22Rv1 (cell line): Measurements from ENCODE around the gene FAM9C.
"Not testable (repeated sequence)": the region's sequence is repeated elsewhere in the genome, so short reads cannot be mapped to it uniquely, and the experiment has no call there.

Experiments used
- H3K27ac ChIP-seq: fragments of 450-650 bp; 2 replicates; pipeline ENCODE4 v1.5.1; 2017
- ZFX ChIP-seq: fragments of 450-650 bp; IDR thresholded peaks from 2 replicates; pipeline ENCODE4 v1.6.1; 2017; ENCODE audit warnings: antibody characterized with exemption, borderline replicate concordance
- TF ChIP-seq, protein P1 (sequence below): fragments of 450-650 bp; IDR thresholded peaks from 2 replicates; pipeline ENCODE4 v1.5.1; 2017; ENCODE audit warnings: mild to moderate bottlenecking

FAM9C gene

DNA sequence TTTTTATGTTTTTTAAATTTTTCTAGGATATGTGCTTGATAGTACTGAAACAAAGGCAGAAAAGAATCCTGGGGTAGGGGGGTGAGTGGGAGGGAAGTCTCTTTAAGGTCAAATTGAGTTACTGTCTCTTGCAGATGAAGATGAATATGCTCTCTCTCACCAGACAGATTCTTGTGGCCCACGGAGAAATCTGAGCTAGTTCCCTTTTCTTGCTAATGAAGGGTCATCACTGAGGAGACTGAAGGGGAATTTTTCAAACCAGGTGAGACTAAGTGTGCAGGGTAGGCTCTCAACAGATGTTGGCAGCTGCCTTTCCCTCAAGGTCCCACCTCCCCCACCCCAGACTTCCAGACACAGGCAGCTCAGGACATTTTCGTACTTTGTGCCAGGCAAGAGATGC, 21.5 kb downstream of the FAM9C start:
- TF ChIP-seq ZFX: no peak
- TF ChIP-seq, protein P1, sequence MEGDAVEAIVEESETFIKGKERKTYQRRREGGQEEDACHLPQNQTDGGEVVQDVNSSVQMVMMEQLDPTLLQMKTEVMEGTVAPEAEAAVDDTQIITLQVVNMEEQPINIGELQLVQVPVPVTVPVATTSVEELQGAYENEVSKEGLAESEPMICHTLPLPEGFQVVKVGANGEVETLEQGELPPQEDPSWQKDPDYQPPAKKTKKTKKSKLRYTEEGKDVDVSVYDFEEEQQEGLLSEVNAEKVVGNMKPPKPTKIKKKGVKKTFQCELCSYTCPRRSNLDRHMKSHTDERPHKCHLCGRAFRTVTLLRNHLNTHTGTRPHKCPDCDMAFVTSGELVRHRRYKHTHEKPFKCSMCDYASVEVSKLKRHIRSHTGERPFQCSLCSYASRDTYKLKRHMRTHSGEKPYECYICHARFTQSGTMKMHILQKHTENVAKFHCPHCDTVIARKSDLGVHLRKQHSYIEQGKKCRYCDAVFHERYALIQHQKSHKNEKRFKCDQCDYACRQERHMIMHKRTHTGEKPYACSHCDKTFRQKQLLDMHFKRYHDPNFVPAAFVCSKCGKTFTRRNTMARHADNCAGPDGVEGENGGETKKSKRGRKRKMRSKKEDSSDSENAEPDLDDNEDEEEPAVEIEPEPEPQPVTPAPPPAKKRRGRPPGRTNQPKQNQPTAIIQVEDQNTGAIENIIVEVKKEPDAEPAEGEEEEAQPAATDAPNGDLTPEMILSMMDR: no peak
- H3K27ac ChIP-seq: no peak overlapping the region

DNA sequence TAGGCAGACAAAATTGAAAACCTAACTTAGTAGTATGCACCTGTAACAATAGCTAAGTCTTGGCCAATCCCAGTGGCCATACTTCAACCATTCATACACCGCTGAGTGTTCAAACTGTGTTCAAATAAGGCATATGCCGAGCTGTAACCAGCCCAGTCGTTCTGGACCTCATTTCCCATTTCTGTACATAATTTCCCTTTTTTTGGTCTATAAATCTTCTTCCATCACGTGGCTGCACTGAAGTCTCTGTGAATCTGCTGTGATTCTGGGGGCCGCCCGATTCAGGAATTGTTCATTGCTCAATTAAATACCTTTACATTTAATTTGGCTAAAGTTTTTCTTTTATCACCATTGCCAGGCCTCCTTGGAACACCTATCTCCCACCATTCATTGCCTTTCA, 27.7 kb downstream of the FAM9C start:
- H3K27ac ChIP-seq: not testable (repeated sequence)

DNA sequence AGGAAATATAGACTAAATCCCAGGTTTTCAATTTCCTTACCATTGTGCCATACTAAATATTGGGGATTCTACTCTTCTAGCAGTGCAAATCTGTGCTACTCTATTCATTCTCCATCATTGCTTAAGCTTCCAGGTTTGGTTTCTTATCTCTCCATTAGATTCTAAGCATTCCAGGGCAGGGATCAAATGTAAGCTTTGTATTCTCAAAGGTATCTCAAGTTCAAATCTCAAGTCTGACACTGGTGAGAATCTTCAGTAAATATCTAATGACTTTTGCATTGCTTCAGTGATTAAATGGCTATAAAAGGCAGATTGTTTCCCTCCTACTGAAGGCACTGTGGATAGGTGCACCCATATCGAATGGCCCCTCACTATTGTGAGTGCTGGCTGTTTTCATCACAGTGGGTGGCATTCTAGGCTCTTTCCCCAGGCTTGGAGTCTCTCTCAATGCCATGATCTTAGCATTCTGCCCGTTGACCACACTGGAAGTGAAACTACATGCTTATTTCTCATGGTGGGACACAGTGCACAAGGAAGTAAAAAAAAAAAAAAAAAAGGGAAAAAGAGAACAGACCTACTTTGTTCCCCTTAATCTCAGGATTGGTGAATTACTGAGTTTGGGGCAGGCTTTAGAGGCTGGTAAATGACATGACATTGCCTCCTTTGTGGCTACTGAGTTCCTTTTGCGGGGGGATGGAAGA, 28.7 kb downstream of the FAM9C start:
- TF ChIP-seq ZFX: no peak
- TF ChIP-seq, protein P1: no peak
- H3K27ac ChIP-seq: no peak overlapping the region

DNA sequence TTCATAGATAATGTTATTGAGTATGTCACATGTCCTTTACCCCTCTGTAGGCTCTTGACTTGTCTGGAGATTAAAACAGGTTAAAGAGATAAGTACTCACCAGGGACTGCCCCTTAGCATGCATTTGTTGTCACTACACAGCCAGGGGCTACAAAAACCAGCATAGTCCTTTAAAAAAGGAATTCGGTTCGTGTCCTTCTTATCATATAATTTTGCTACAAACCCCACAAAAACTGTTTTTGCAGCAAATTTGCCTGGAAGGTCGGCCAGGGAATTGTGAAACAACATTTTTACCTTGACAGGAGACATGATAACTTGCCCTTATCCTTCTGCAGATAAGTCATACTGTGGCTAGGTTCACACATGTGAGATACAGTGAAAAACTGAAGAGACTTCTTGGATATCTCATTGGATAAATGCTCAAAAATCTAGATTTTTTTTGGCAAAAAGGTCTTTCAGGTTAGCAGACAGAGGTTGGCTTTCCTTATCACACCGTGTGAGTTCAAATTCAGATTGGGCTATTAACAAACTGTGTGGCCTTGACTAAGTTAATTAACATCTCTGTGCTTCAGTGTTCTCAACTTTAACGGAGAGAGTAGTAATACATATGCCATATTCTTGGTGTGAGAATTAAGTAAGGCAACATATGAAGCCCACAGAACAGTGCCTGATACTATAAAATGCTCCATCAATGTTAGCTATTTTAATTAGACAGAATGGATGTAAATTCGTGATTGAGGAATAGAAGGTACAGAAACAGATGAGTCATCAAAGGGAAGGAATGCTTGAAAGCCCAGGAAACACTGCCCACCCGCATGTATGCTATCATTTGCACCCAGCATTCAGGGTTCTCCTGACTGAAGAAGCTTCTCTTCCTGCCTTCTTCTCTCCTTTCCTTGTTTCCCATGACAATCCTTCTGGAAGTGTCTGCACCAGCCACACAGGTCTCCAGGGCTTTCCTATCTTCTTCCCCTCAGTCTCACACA, 30.0 kb downstream of the FAM9C start:
- TF ChIP-seq, protein P1: no peak
- TF ChIP-seq ZFX: no peak
- H3K27ac ChIP-seq: no peak overlapping the region

DNA sequence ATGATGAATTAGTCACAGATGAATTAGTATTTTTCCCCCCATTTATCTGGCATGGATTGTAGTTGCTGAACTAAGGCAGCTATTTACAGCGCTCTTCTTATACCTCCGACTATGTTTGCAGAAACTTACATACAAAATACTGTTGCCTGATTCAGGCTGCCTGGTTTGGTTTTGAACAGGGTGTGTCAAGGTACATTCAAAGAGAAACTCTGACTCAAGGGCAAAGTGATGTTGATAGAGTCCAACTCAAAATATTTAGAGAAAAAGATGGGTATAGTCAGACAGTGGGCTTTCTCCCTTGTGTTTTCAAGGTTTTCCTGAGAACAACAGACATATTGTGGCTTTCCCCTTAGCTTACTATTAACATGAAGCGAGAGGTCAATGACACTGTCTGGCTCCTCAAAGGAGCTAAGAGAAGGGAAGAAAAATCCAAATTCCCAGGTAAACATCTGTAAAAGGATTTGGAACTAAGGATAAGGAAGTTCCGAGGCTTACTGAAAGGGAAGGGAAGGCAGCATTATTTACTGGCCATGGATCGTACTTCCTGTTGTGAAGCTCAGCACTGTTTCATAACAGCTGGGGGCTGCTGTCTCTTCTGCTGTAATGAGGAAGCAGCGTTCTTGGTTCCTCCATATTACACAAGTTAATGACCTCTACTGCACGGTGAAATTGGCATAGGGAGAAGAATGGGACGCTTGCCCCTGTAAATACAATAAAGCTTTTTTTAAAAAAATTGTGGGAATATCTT, 30.9 kb downstream of the FAM9C start:
- TF ChIP-seq, protein P1: no peak
- no peak for TF ChIP-seq ZFX
- no peak overlapping the region for H3K27ac ChIP-seq

DNA sequence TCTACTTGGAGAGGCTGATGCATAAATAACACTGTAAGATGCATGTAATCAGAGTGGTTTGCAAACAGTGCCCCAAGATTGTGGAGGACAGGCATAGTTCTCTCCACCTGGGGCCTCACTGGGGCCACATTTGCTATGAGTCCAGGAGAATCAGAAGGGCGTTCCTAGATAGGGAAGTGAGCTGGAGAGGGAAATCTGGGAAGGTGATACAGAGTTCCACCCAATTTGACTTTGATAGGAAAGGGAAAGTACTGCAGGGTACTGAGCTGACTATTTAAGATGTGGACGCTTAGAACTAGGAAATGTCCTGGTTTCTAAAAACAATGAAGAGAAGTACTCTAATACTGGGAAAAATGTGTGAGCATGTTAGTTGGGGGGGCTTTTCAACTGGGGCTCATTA, 33.9 kb downstream of the FAM9C start:
- no peak overlapping the region for H3K27ac ChIP-seq
- TF ChIP-seq ZFX: no peak
- TF ChIP-seq, protein P1: no peak

DNA sequence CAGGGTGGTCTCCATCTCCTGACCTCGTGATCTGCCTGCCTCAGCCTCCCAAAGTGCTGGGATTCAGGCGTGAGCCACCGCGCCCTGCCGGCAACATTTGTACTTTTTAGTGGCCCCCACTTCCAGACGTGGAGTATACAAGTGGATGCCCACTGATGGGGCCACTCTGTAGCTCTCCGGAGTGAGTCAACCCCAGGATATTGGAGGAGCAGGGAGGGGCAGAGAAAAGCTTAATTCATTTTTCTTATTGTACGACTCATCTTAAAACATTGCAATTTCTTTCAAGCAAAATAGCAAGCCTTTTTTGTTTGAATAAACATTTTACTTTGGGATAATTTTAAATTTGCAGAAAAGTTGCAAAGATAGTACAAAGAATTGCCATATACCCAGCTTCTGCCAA, 34.6 kb downstream of the FAM9C start:
- no peak for TF ChIP-seq ZFX
- TF ChIP-seq, protein P1: no peak
- H3K27ac ChIP-seq: no peak overlapping the region
